Superior temporal gyrus (tissue), 1 donor: ENCODE measurements around the gene BABAM2.
"Not testable (repeated sequence)": the region's sequence is repeated elsewhere in the genome, so short reads cannot be mapped to it uniquely, and the experiment has no call there.

Source experiments
- DNase-seq: peaks from one replicate; pipeline ENCODE4 v3.0.0-alpha.2; 2016; ENCODE audit errors: extremely low spot score

The BABAM2 gene

DNA sequence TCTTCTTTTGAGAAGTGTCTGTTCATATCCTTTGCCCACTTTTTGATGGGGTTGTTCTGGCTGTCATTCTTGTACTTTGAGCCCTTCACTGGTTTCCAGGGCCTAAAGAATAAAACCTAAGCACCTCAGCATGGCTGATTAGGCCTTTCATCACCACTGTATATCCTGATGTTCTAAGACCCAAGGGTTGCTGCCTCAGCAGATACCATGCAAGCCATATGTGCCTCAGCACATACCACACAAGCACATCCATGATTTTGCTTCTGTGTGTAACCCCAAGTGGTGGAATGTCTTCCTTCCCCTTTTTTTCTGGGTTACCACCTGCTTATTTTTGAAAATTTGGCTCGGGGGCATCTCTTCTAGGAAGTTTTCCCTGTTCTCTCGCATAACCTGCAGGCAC, 11.7 kb upstream of the BABAM2 start:
- DNase-seq: no peak

DNA sequence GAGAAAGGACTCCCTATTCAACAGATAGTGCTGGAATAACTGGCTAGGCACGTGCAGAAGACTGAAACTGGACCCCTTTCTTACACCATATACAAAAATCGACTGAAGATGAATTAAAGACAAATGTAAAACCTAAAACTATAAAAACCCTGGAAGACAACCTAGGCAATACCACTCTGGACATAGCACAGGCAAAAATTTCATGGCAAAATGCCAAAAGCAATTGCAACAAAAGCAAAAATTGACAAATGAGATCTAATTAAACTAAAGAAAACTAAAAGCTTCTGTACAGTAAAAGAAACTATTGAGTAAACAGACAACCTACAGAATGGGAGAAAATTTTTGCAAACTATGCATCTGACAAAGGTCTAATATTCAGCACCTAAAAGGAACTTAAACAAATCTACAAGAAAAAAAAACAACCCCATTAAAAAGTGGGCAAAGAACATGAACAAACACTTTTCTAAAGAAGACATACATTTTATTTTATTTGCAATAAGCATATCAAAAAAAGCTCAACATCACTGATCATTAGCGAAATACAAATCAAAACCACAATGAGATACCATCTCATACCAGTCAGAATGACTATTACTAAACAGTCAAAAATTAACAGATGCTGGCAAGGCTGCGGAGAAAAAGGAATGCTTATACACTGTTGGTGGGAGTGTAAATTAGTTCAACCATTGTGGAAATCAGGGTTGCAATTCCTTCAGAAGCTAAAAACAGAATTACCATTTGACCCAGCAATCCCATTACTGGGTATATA, 8.5 kb upstream of the BABAM2 start:
- DNase-seq: not testable (repeated sequence)

DNA sequence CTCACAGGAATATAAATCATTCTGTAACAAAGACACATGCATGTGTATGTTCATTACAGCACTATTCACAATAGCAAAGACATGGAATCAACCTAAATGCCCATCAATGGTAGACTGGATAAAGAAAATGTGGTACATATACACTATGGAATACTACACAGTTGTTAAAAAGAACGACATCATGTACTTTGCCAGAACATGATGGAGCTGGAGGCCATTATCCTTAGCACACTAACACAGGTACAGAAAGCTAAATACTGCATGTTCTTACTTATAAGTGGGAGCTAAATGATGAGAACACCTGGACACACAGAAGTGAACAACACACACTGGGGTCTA, 8.0 kb upstream of the BABAM2 start:
- DNase-seq: not testable (repeated sequence)

GRCh38 chr2:27884601-27885000, 5.9 kb upstream of the BABAM2 start:
- no peak for DNase-seq

GRCh38 chr2:27885234-27885633, 5.3 kb upstream of the BABAM2 start:
- DNase-seq: no peak

DNA sequence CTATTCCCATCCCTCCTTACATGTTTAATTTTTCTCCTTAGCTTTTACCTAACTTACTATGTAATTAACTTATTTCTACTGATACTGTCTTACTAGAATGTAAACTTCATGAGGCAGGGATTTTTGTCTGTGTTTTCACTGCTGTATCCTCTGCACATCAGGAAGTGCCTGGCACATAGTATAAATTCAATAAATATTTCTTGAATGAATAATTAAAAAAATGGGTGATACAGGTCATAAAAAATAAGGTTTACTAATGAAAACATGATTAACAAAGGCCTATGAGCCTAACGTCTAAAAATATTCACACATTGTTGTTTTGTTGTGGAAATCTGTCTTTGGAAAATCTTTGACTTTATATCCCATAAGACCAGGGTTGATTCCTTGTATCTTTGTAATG, 4.9 kb upstream of the BABAM2 start:
- no peak for DNase-seq

DNA sequence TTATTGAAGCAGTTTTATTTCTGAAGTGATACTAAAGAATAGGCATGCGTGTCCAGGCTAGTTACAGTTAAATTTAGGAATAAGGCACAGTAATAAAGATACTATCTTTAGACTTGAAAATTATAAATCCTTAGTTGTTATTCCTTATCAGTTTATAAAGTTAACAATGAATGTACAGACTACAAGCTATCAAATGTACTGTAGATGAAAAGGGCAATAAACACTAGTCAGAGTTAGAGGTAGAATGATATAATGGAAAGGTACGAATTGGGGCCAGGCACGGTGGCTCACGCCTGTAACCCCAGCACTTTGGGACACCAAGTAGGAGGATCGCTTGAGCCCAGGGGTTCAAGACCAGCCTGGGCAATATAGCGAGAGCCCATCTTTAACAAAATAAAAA, 4.2 kb upstream of the BABAM2 start:
- no peak for DNase-seq

DNA sequence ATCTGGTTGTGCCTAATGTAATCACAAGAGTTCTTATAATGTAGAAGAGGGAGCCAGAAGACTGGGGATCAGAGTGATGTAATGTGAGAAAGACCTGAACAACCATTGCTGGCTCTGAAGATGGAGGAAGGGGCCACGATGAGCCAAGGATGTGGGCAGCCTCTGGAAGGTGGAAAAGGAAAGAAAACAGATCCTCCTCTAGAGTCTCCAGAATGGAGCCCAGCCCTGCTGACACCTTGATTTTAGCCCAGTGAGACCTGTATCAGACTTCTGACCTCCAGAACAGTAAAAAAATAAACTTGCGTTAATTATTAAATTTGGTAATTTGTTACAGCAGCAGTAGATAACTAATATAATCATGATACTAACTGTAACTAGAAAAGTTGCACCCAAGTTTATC, 3.4 kb upstream of the BABAM2 start:
- no peak for DNase-seq

DNA sequence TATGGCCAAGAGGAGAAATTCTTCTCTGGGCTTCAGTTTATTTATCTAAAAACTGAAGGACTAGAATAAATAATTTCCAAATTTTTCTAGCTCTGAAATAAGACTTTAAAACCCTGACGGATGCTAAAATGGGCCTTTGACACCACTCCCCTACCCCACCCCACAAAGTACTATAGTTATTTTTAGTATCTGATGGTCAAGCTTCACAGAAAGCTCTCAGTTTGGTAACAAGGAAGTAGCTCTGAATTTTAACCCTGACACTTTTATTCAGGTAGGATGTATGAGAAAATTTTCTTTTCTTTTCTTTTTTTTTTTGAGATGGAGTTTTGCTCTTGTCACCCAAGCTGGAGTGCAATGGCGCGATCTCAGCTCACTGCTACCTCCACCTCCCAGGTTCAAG, 2.7 kb upstream of the BABAM2 start:
- DNase-seq: no peak

DNA sequence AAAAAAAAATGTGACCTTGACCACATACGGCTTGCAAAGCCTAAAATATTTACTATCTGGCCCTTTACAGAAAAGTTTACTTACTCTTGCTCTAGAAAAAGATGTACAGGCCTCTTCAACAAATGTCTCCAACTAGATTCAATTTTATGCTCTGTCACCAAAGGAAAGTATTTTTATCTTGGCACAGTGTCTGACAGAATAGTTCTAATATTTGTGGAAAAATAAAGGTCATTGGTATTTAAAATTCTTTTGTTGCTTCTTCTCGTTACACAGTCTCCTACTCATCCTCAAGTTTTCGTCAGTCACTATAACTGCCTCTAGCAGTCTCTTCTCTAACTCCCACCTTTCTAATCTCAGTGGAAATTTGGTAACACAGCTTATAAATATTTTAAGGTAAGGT, 1.7 kb upstream of the BABAM2 start:
- DNase-seq: no peak

GRCh38 chr2:27889774-27890145, 769 bp upstream of the BABAM2 start:
- DNase-seq: no peak

GRCh38 chr2:27890924-27891672, 569 bp downstream of the BABAM2 start:
- DNase-seq: no peak

- no peak for DNase-seq
Observed at GRCh38 chr2:27891673-27892105, 1.2 kb downstream of the BABAM2 start.

GRCh38 chr2:27893006-27893405, 2.5 kb downstream of the BABAM2 start:
- DNase-seq: no peak

GRCh38 chr2:27897717-27898116, 7.2 kb downstream of the BABAM2 start:
- DNase-seq: no peak

- DNase-seq: peak; percentile 60
Observed at GRCh38 chr2:27901234-27901633, 10.7 kb downstream of the BABAM2 start.

- no peak for DNase-seq
Observed at GRCh38 chr2:27902098-27902497, 11.6 kb downstream of the BABAM2 start.

- DNase-seq: no peak
Observed at GRCh38 chr2:27903018-27903417, 12.5 kb downstream of the BABAM2 start.

GRCh38 chr2:27903649-27904404, 13.3 kb downstream of the BABAM2 start:
- DNase-seq: no peak

DNA sequence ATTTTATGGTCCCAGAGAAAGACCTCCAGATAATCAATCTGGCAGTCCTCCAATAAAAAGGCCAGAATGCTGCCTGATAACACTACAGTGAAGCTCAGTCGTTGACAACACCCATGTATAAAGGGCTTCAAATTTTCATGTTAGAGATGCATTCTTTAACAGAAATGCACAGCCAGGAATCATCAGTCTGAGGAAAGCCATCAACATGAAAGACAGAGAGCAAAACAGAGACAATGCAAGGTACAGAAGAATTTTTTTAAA, 13.8 kb downstream of the BABAM2 start:
- DNase-seq: no peak

- no peak for DNase-seq
Observed at GRCh38 chr2:27906074-27906473, 15.5 kb downstream of the BABAM2 start.

GRCh38 chr2:27907547-27907946, 17.0 kb downstream of the BABAM2 start:
- no peak for DNase-seq

- no peak for DNase-seq
Observed at GRCh38 chr2:27909901-27910300, 19.4 kb downstream of the BABAM2 start.
